Stimulated activated CD4-positive, alpha-beta T cell treated with anti-CD3 and anti-CD28 coated beads, Interleukin-4, amount 100 ng/mL, for 1 hour (primary cell): ENCODE results near the gene SCYGR5.
"Not testable (repeated sequence)": the region's sequence is repeated elsewhere in the genome, so short reads cannot be mapped to it uniquely, and the experiment has no call there.

Experiments used
- DNase-seq: peaks from one replicate; pipeline ENCODE4 v3.0.0-alpha.2; 2020

The SCYGR5 gene, protein sequence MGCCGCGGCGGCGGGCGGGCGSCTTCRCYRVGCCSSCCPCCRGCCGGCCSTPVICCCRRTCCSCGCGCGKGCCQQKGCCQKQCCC

DNA sequence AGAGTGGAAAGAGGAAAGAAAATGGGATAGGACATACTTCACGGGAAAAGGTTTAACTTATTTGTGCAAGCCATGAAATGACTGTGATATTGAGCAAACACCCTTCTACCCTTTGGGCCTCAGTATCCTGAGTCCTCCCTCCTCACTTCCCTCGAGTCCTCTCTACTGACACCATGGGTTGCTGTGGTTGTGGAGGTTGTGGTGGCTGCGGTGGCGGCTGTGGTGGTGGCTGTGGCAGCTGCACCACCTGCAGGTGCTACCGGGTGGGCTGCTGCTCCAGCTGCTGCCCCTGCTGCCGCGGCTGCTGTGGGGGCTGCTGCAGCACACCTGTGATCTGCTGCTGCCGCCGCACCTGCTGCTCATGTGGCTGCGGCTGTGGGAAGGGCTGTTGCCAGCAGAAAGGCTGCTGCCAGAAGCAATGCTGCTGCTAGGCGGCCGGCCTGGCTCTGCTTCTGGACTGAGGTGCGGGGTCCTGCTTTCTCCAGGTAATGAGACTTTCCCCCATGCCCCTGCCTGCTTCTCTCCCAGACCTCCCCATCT lies at the start of gene SCYGR5:
Gene SCYGR5 (plus strand): TSS at position 174 of the 540 bp plus-strand sequence. CDS start 0 bp downstream, at position 174.
- DNase-seq, result not testable (repeated sequence)

DNA sequence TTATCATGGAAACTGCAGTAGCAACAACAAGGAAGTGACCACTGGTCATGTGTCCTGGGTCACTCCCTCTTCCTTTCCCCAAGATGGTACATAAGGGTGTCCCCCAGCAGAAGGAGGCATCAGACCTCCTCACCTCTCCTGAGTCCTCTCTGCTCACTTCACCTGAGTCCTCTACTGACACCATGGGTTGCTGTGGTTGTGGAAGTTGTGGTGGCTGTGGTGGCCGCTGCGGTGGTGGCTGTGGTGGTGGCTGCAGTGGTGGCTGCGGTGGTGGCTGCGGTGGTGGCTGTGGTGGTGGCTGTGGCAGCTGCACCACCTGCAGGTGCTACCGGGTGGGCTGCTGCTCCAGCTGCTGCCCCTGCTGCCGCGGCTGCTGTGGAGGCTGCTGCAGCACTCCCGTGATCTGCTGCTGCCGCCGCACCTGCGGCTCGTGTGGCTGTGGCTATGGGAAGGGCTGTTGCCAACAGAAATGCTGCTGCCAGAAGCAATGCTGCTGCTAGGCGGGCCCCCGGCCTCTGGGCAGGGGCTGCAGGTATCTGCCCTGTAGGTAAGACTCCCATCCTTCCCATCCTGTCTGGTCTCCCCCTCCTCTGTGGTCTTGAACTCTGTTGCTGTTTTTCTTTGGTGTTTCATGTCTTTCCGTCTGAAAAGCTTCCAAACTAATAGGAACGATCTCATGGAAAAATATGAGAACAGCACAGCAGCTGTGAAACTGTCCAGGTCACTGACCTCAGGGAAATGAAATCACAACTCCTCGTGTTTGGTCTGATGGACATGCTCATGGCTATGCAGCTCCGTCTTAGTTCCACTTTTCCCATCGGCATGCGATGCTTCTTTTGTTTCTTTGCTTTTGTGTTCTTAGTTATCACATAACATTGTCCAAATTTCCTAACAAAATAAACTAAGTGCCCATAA lies 49.0 kb upstream of the SCYGR5 start, which contains the start of gene SCYGR4:
Gene SCYGR4 (plus strand): TSS at position 183 of the 915 bp plus-strand sequence. CDS start 0 bp downstream, at position 183.
- no peak for DNase-seq

DNA sequence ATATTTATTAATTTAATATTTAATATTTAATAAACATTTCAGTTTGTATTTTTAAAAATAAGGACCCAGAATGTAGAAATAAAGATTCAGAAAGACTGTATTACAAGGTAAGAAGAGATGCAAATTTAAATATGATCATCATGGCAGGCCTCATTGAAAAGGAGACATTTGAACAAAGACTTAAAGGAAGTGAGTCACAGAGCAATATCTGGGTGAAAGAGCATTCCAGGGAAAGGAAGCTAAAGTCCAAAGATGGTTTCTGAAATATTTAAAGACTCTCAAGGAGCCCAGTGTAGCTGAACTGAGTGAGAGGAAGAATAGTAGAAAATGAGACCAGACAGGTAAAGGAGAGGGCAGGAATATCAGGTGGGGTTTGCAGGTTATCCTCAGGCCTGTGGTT lies 43.4 kb upstream of the SCYGR5 start:
- no peak for DNase-seq

DNA sequence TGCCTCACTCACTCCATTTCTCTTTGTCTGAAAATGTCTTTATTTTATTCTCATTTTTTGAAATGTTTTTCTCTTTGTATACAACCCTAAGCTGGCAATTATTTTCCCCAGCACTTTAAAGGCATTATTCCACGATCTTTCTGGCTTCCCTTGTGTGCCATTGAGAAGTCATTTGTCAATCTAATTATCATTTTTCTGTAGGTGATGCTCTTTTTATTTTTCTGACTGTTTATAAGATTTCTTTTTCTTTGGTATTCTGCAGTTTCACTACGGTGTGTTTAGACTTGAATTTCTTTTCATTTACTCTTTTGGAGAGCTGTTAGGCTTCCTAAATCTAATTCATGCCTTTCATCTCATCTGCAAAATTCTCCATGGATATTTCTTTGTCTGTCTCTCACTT lies 41.2 kb upstream of the SCYGR5 start:
- DNase-seq, result no peak

DNA sequence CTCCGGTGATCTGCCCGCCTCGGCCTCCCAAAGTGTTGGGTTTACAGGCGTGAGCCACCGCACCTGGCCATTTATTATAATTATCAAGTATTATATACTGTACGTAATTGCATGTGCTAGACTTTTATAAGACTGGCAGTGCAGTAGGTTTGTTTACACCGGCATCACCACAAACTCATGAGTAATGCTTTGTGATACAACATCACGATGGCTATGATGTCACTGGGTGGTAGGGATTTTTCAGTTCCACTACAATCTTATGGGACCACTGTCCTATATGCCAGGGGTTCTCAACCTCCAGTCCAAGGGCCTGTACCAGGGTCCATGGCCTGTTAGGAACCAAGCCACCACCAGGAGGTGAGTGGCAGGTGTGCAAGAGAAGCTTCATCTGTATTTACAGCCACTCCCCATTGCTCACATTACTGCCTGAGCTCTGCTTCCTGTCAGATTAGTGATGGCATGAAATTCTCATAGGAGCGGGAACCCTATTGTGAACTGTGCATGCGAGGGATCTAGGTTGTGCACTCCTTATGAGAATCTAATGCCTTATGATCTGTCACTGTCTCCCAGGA lies 39.9 kb upstream of the SCYGR5 start:
- no peak for DNase-seq

DNA sequence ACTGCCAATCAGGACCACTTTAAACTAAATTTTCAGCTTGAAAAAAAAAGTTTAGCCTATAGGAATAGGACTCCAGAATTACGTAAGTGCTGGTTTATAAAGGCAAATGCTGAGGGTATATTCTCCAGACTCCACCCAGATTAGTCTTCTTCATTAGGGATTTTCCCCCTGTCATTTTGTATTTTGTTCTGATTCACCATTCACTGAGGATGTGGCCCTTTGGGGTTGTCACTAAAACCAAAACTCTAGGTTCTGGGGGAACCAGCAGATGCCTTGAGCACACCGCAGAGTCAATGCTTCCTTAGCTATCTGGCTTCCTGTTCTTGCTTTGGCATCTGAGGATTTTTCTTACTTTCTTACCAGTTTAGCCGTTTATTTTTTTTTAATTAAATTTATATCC lies 38.8 kb upstream of the SCYGR5 start:
- no peak for DNase-seq

DNA sequence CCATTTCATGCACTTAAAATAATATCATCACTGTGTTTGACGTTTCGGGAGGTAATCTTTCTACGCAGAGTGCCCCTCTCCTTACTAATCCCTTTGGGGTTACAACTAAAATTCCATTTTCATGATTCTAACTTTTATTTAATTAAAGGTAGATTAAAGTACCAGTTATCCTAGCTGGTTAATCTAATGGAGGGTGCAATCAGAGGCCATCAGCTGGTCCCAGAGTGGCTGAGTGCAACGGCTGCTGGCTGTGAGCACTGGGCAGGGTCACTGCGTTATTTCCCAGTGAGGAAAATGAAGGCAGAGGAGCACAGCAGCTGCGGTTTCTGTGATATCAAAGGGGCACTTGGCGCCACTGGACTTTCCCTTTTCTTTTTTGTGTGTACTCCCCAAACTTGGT lies 37.2 kb upstream of the SCYGR5 start:
- DNase-seq, result no peak

DNA sequence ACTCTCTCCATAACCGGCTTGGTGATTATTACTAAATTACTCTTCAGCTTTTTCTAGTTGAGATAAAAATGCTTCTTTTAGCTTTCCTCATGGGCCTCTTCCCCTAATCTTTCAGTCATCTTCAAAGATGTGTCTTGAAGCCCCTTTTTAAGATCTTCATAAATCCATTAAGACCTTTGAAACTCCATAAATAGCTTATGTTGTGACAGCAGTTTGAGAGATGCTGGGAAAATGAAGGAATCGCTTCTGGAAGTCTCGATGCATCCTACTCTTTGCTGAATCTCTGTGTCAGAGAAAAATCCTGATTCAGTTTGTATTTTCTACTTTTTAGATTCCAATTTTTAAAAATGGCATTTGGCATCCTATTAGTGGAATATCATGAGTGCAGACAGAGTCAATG lies 36.3 kb upstream of the SCYGR5 start:
- no peak for DNase-seq

DNA sequence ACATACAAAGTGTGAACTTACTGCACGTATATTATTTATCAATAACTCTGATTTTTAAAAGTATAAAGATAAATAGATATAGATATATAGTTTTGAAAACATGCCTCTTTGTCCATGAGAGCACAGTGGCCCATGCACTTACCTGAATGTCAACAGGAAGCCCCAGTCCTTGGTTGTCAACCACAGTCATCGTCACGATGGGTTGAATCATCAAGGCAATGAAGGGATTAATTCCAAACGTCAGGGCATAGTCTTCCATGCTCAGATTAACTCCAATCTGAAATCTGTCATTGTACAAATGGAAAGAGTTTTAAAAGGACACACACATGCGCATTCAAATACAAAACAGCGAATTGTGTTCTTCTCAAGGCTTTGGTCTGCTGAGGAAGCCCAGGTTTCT lies 33.8 kb upstream of the SCYGR5 start:
- no peak for DNase-seq

DNA sequence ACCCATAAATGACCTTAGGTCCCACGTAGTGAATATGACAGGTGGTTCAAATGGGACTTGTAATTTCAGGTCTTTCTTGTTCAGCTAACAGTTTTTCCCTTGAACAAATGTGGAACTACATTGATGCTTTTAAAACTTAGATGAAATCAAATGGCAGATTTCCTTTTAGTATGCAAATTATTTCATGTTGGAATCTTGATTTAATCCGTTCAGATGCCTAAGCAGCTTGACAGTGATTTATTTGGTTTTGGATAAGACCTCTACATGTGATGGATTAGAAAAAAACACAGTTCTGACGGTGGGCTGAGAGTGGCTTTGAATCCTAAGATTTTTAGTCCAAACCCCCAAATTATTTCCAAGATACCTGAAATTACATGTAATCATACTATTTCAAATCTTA lies 32.4 kb upstream of the SCYGR5 start:
- DNase-seq, result no peak

DNA sequence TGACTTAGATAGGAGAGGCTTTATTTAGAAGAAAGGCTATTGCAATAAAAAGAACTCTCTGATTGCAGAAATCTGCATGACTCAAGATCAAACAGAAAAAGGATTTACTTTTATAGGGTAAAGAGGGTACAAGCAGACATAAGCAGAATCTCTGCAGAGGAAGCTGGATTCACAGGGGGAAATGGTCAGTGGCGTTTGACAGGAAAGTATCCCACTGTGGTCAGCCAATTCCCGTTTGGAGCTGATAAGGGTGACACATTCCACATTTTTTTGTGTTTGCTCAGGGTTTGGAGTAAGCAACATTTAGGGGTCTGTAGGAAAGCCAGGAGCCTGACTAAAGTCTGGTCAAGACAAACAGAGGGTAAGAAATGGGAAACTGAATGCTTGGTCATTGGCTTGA lies 23.9 kb upstream of the SCYGR5 start:
- no peak for DNase-seq

DNA sequence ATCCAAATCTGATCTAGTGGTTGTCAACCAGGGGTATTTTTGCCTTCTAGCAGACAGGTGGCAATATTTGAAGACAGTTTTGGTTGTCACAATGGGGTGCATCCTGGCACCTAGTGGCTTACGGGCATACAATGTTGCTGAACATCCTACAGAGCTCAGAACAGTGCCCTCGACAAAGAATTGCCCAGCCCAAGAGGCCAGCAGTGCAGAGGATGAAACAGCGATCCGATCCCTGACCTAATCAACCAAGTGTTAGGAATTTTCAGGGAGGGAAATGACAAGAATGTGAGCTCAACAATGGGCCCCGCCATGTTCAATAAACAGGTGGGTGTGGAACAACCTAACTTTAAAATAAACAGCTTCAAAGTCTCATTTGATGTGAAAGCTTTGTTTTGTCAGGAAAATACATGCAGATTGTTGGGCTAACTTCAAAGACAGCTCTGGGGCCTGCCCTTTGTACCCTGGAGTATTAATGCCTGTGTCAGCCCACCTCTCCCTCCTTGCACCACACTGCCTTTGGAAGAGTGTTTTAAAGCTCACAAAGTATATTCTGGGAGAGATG lies 22.5 kb upstream of the SCYGR5 start:
- no peak for DNase-seq

DNA sequence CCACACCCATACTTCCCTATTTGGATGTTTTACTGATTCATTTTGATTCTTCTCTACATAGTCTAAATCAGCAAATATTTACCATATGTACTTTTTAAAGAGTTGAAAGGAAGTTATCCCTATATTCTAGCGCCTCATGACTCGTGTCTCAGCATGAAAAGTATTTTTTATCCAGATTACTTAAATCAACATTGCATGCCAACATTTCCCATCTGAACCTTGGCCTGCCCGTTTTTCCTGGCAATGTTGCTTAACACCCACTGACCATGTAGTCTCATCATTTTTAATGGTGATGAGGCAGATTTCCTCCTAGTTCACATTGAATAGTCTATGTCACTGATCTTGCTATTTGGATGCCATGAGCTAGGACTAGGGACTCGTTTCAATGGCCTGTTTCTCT lies 13.2 kb upstream of the SCYGR5 start:
- no peak for DNase-seq

DNA sequence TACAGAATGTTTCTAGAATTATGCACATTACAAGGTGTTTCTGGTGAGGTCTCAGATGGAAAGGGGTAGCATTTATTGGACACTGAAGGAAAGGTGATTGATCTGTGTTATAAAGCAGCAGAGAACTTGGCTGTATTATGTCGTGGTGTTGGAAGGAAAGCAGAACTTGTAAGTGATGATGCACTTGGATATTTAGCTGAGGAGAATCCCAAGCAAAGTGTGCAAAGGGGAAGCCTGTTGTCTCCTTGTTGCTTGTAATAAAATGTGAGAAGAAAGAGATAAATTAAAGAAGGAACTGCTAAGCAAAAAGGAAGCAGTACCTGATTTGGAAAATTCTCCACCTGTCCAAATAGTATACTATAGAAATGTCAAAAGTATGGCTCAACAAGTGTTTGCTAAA lies 12.2 kb upstream of the SCYGR5 start:
- DNase-seq, result no peak

DNA sequence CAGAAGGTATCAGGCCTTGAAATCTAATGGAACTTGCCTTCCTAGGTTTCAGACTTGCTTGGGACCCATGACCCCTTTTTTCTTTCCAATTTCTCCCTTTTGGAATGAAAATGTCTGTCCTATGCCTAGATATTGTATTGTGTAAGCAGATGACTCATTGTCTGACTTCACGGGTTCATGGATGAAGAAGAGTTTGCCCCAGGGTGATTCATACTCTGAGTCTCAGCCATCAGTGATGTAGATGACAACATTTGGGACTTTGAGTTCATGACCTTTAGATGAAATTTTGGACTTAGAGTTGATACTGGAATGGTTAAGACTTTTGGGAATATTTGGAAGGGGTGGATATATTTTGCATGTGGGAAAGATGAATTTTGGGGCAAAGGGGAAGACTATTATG lies 11.2 kb upstream of the SCYGR5 start:
- no peak for DNase-seq

DNA sequence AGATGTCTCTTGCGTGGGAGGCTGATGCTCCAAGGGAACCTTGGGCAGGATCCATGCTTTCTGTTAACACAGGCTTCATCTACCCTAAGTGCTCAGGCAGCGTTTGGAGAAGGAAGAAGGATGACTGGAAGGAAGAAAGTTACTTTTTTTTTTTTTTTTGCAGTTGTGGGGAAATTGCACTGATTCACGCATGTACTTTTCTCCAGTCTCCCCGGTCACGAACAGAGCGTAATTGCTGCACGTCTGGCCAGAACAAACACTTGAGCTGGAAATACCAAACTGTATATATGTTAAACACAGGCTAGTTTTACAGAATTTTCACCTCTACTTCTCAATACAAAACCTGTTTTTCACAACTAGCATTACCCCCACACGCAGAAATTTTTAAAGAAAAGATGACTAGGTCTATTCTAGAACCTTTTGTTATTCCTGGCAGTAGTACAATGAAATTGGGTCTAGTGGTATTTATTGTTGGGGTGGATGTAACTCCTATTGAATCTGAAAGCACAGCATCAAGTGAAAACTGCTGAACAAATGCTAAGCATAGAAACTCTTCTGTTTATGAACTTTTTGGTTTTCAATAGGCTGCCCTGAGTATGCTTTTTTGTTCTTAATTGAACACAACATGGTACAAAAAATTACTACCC lies 9.3 kb upstream of the SCYGR5 start:
- no peak for DNase-seq

DNA sequence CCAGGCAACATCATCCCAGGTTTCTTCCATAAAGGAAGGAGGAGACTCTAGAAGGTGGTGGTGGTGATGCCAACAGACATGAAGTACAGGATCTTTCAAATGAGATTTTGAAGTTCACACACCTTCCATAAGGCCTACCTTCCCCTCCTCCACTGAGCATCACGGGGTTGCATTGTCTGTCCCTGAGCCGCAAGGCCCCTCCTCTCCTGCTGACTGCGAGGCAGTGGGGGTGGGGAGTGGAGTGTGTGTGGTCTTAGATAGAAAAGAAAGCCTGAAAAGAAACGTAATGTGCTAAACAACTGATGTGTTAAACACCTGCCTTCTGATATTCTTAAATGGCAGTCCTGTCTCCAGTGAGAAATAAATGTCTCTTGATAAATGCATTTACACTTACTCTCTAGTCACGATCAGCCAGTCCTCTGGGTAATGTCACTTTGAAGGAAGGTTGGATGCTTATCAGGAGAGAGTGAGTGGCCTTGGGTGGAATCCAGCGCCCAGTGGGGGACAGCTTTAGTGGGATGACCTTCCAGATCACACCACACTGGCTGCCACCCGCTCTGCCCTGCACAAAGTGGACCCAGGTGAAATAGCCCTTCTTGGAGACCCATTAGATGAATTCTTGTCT lies 5.5 kb upstream of the SCYGR5 start:
- no peak for DNase-seq

DNA sequence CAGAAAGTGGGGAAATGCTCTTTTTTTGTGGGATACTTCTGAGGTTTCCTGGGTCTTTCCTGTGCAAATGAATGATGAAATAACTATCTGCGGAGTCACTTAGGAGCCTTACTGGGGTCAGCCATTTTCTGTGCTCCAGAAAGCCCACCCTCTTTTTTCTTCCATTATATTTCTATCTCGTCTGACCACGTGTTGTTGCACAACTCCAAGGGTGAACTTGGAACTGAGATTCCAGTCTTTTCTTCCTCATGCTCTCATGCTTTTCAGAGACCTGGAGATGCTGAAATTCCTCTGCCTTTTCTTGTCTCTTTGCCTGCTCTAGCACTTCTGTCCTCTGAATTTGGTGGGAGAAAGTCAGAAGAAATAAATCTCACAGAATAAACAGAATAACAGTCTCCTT lies 4.8 kb upstream of the SCYGR5 start:
- no peak for DNase-seq

DNA sequence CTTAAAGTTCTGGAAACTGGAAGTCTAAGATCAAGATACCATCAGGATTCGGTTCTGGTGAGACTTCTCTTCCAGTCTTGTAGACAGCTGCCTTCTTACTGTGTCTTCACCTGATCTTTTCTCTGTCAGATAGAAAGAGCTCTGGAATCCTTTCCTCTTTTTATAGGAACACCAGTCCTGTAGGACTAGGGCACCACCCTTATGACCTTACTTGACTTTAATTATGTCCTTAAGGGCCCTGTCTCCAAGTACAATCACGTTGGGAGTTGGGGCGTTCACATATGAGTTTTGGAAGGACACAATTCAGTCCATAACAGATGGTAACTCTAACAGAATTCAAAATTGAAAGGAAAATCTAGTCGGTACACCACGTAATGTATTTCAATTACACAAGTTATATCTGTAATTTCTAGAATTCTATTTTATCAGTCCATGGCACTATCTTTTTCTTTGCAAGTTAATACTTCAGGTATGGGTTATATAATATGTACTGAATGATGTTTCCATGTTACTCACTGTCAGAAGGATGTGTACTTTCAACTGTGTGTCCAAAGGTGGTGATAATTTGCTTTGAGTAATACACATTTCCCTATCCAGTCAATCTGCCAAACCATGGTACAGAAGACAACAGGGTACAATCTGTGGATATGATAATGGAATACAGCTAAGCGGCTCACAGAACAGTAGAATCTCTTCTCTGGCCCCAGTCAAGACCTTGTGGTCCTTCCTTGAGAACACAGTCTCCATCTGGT lies 1.2 kb upstream of the SCYGR5 start:
- no peak for DNase-seq

DNA sequence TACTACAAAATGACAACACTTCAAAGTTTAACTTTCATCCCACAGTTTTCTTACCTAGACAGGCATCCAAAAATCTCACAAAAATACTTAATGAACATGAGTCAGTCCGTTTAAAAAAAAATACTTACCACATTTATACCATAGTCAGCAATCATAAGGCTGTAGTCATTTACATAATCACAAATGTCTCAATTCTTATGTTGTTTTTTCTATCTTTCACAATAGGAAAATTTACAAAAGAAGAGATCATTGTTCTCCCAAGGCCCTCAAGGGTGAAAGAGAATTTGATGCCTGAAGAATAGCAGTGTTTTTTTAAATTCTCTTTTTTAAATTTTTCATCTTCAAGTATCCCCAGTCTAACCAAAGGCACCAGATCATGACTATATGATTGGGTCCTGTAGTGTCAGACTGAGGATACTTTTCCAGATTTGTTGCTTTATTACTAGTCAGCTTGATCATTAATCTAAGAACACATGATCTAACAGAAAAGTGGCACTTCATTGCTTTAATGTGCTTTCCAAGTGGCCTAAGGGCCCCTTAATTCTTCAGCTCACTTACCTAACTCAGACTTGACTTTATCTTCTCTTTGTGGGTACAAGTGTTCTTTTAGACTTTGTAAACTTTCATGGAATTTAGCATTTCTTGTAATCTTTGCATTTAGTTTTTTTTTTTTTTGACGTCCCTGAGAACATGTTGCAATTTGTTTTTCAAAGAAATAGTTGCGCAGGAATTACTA lies 4.7 kb downstream of the SCYGR5 start:
- DNase-seq, result no peak

DNA sequence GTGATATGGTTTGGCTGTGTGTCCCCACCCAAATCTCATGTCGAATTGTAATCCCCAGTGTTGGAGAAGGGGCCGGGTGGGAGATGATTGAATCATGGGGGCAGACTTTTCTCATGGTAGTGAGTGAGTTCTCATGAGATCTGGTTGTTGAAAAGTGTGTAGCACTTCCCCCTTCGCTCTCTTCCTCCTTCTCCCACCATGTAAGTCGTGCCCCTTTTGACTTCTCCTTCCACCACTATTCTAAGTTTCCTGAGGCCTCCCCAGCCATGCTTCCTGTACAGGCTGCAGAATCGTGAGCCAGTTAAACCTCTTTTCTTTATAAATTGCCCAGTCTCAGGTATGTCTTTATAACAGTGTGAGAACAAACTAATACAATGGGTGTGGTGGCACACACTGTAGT lies 7.0 kb downstream of the SCYGR5 start:
- not testable (repeated sequence) for DNase-seq
